ENCODE results near the gene RIOK1. TPM values are rescaled to one million over a fixed set of nuclear protein-coding genes. Genes with fewer than 3 reads are reported as not detected.

The RIOK1 gene
- total RNA-seq, 1 donor from 2014 or later: 4.9 TPM

DNA sequence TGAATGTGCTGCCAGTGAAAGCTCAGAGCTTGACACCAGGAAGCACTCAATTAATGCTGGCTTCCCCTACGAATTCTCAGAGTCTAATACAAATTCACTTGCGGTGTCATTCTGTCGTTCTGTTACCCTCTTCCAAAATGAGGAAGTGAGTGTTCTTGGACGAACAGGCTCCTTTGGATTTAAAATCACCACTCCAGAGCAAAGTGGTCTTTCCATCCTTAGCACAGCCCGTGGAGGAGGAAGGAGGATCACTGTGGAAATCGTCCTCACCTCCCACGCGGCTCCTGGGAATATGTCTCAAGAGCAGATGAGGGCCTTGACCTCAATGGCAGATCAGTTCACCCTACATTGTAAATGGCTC, 41.7 kb downstream of the RIOK1 start:
- TF ChIP-seq CTCF (IDR thresholded peaks at IDR 0.05): no peak
- DNase-seq (ENCODE audit: low spot score in 2 of 2): no peak
- Histone ChIP-seq H3K27ac (no peak overlapping the region), H3K36me3 (no peaks in the 10 kb centered on the region), H3K4me1 (no peaks in the 10 kb centered on the region), H3K9me3 (no peaks in the 10 kb centered on the region), H3K27me3 (no peaks in the 10 kb centered on the region), H3K4me3 (no peak overlapping the region)
- intact Hi-C loops (cut with DNase I): no loop called here

DNA sequence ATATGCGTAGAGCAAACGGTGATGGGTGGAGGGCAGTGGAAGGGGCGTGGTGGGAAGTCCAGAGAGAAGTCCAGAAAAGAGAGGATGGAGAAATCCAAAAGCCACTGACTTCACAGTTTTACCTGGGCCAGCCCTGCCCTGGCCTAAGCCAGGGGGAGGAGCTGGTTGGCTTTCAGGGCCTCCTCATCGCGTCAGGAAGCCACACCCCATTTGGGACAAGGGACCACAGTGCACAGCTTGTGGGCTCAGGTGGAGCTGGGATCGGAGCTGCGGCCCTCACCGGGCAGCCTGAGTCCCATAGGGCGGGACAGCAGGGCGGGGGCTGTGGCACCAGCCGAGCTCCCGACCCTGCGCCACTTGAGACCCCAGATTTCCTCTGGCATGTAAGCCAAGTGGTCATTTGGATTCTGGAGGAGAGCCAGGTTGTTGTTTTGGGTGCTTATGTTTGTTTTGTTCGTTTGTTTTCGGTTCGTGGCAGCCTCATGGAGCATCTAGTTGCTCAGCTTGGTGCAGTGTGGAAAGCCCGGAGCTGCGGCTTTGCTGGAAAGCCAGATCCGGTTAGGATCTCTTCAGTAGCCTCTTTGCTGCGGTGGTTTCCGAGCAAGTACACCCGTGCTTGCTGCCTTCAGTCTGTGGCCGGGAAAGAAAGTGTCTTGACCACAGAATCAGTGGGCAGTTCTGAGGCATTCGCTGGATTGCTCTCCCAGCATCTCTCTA, 42.2 kb downstream of the RIOK1 start:
- H3K4me3 ChIP-seq: no peak overlapping the region

GRCh38 chr6:7432391-7433120, 42.9 kb downstream of the RIOK1 start:
- Histone ChIP-seq H3K27ac (no peak overlapping the region), H3K27me3 (no peaks in the 10 kb centered on the region), H3K4me1 (no peaks in the 10 kb centered on the region), H3K4me3 (no peak overlapping the region), H3K36me3 (no peaks in the 10 kb centered on the region), H3K9me3 (no peaks in the 10 kb centered on the region)
- DNase-seq (ENCODE audit: low spot score in 2 of 2): no peak
- no peak for TF ChIP-seq CTCF (IDR thresholded peaks at IDR 0.05)
- intact Hi-C loops (cut with DNase I): no loop called here

More for the DNA sequence above, 42.2 kb downstream of the RIOK1 start:
- Histone ChIP-seq H3K27ac (no peak overlapping the region), H3K36me3 (no peaks in the 10 kb centered on the region), H3K9me3 (no peaks in the 10 kb centered on the region), H3K4me1 (no peaks in the 10 kb centered on the region), H3K27me3 (no peaks in the 10 kb centered on the region)
- DNase-seq (ENCODE audit: low spot score in 2 of 2): no peak
- intact Hi-C loops (cut with DNase I): no loop called here
- TF ChIP-seq CTCF (IDR thresholded peaks at IDR 0.05): no peak

- Histone ChIP-seq H3K27me3 (no peaks in the 10 kb centered on the region), H3K9me3 (no peaks in the 10 kb centered on the region), H3K4me3 (no peak overlapping the region), H3K36me3 (no peaks in the 10 kb centered on the region), H3K4me1 (no peaks in the 10 kb centered on the region), H3K27ac (no peak overlapping the region)
- intact Hi-C loops (cut with DNase I): no loop called here
- TF ChIP-seq CTCF (IDR thresholded peaks at IDR 0.05): no peak
- DNase-seq (ENCODE audit: low spot score in 2 of 2): no peak
Measured at GRCh38 chr6:7433121-7433617, 43.6 kb downstream of the RIOK1 start.

GRCh38 chr6:7434672-7435071, 45.1 kb downstream of the RIOK1 start:
- intact Hi-C loops (cut with DNase I): no loop called here
- Histone ChIP-seq H3K4me3 (no peak overlapping the region), H3K27me3 (no peaks in the 10 kb centered on the region), H3K36me3 (no peaks in the 10 kb centered on the region), H3K27ac (no peak overlapping the region), H3K9me3 (no peaks in the 10 kb centered on the region), H3K4me1 (no peaks in the 10 kb centered on the region)
- DNase-seq (ENCODE audit: low spot score in 2 of 2): no peak
- no peak for TF ChIP-seq CTCF (IDR thresholded peaks at IDR 0.05)
